ENCODE measurements around the gene ELAVL1.

The ELAVL1 gene

GRCh38 chr19:7942981-7943443 lies 62.4 kb downstream of the ELAVL1 start:
- Histone ChIP-seq H3K4me2 (ENCODE audit: low read depth, low read length) (peak overlapping the region; percentile 64; the same call in 1 of the 2 replicates), H3K4me3 (ENCODE audit: low read length) (peak overlapping the region; percentile 88), H3K4me1 (ENCODE audit: low read length) (peaks cover 6% of the 10 kb centered on the region), H3K36me3 (replicated peaks; ENCODE audit: insufficient read depth, low read length) (no peaks in the 10 kb centered on the region), H4K20me1 (ENCODE audit: insufficient read depth, low read length) (no peaks in the 10 kb centered on the region), H3K9me2 (replicated peaks; ENCODE audit: insufficient read depth, low read length) (no peaks in the 10 kb centered on the region), H2AFZ (ENCODE audit: low read length) (peak overlapping the region; percentile 85), H3F3A (ENCODE audit: insufficient read depth, low read length) (peaks cover 2% of the 10 kb centered on the region; the same call in 1 of the 2 replicates), H3K9me3 (replicated peaks; ENCODE audit: insufficient read depth, low read length) (no peaks in the 10 kb centered on the region), H3K27me3 (replicated peaks; ENCODE audit: insufficient read depth, low read length) (no peaks in the 10 kb centered on the region), H3K9ac (ENCODE audit: low read length) (peak overlapping the region; percentile 97), H3K79me2 (ENCODE audit: low read length) (peaks cover 64% of the 10 kb centered on the region), H3K27ac (ENCODE audit: low read length) (peak overlapping the region; percentile 80)
- TF ChIP-seq EZH2 (optimal IDR thresholded peaks at IDR 0.05; ENCODE audit: low read depth, low read length) (no peak), EZH2phosphoT487 (IDR thresholded peaks at IDR 0.05; ENCODE audit: low read length) (no peak), CTCF (IDR thresholded peaks at IDR 0.05; ENCODE audit: low read length) (no peak)
- DNase-seq: peak; percentile 40

- Histone ChIP-seq H3K27ac (ENCODE audit: low read length) (no peak overlapping the region), H3K9me3 (replicated peaks; ENCODE audit: insufficient read depth, low read length) (no peaks in the 10 kb centered on the region), H3K79me2 (ENCODE audit: low read length) (peaks cover 73% of the 10 kb centered on the region), H3K4me2 (ENCODE audit: low read depth, low read length) (peak overlapping the region; percentile 64; the same call in 1 of the 2 replicates), H3K27me3 (replicated peaks; ENCODE audit: insufficient read depth, low read length) (no peaks in the 10 kb centered on the region), H3F3A (ENCODE audit: insufficient read depth, low read length) (peaks cover 2% of the 10 kb centered on the region; the same call in 1 of the 2 replicates), H3K36me3 (replicated peaks; ENCODE audit: insufficient read depth, low read length) (peaks cover 4% of the 10 kb centered on the region), H3K9ac (ENCODE audit: low read length) (peak overlapping the region; percentile 97; the same call in 1 of the 2 replicates), H3K4me3 (ENCODE audit: low read length) (peak overlapping the region; percentile 88), H3K9me2 (replicated peaks; ENCODE audit: insufficient read depth, low read length) (no peaks in the 10 kb centered on the region), H2AFZ (ENCODE audit: low read length) (no peak overlapping the region), H3K4me1 (ENCODE audit: low read length) (peaks cover 6% of the 10 kb centered on the region), H4K20me1 (ENCODE audit: insufficient read depth, low read length) (no peaks in the 10 kb centered on the region)
- DNase-seq: no peak
- TF ChIP-seq CTCF (IDR thresholded peaks at IDR 0.05; ENCODE audit: low read length): no peak
- no peak for TF ChIP-seq EZH2phosphoT487 (IDR thresholded peaks at IDR 0.05; ENCODE audit: low read length)
- no peak for TF ChIP-seq EZH2 (optimal IDR thresholded peaks at IDR 0.05; ENCODE audit: low read depth, low read length)
Measured at GRCh38 chr19:7941895-7942596, 63.4 kb downstream of the ELAVL1 start.

- Histone ChIP-seq H4K20me1 (ENCODE audit: insufficient read depth, low read length) (no peaks in the 10 kb centered on the region), H3K4me2 (ENCODE audit: low read depth, low read length) (no peak overlapping the region), H3K4me1 (ENCODE audit: low read length) (peaks cover 6% of the 10 kb centered on the region), H3K4me3 (ENCODE audit: low read length) (no peak overlapping the region), H3K27me3 (replicated peaks; ENCODE audit: insufficient read depth, low read length) (no peaks in the 10 kb centered on the region), H3K9ac (ENCODE audit: low read length) (no peak overlapping the region), H3K36me3 (replicated peaks; ENCODE audit: insufficient read depth, low read length) (peaks cover 5% of the 10 kb centered on the region), H3K79me2 (ENCODE audit: low read length) (peaks cover 82% of the 10 kb centered on the region), H3K9me2 (replicated peaks; ENCODE audit: insufficient read depth, low read length) (no peaks in the 10 kb centered on the region), H3K9me3 (replicated peaks; ENCODE audit: insufficient read depth, low read length) (no peaks in the 10 kb centered on the region), H3F3A (ENCODE audit: insufficient read depth, low read length) (peaks cover 2% of the 10 kb centered on the region; the same call in 1 of the 2 replicates), H2AFZ (ENCODE audit: low read length) (no peak overlapping the region), H3K27ac (ENCODE audit: low read length) (no peak overlapping the region)
- DNase-seq: no peak
- TF ChIP-seq EZH2 (optimal IDR thresholded peaks at IDR 0.05; ENCODE audit: low read depth, low read length) (no peak), EZH2phosphoT487 (IDR thresholded peaks at IDR 0.05; ENCODE audit: low read length) (no peak), CTCF (IDR thresholded peaks at IDR 0.05; ENCODE audit: low read length) (no peak)
Measured at GRCh38 chr19:7940841-7941240, 64.6 kb downstream of the ELAVL1 start.

All from MM.1S (cell line).